GM20000 (cell line): Measurements from ENCODE around the gene PLB1.

Experiments
- DNase-seq: peaks from one replicate; pipeline ENCODE4 v3.0.0; 2012; ENCODE audit warnings: low spot score
- CTCF ChIP-seq: IDR thresholded peaks from 2 replicates; pipeline ENCODE4 v1.5.1; 2012; ENCODE audit warnings: mild to moderate bottlenecking, control low read depth; ENCODE audit errors: extremely low read depth, missing control alignments

The PLB1 gene

GRCh38 chr2:28497206-28497605, 1.3 kb downstream of the PLB1 start:
- no peak for TF ChIP-seq CTCF
- DNase-seq = no peak

- TF ChIP-seq CTCF = no peak
- no peak for DNase-seq
These were observed 3.4 kb downstream of the PLB1 start for GRCh38 chr2:28499282-28499681.

- no peak for TF ChIP-seq CTCF
- DNase-seq = no peak
These were observed 9.5 kb downstream of the PLB1 start for GRCh38 chr2:28505361-28505760.

GRCh38 chr2:28506112-28506910, 10.5 kb downstream of the PLB1 start:
- no peak for TF ChIP-seq CTCF
- no peak for DNase-seq

DNA sequence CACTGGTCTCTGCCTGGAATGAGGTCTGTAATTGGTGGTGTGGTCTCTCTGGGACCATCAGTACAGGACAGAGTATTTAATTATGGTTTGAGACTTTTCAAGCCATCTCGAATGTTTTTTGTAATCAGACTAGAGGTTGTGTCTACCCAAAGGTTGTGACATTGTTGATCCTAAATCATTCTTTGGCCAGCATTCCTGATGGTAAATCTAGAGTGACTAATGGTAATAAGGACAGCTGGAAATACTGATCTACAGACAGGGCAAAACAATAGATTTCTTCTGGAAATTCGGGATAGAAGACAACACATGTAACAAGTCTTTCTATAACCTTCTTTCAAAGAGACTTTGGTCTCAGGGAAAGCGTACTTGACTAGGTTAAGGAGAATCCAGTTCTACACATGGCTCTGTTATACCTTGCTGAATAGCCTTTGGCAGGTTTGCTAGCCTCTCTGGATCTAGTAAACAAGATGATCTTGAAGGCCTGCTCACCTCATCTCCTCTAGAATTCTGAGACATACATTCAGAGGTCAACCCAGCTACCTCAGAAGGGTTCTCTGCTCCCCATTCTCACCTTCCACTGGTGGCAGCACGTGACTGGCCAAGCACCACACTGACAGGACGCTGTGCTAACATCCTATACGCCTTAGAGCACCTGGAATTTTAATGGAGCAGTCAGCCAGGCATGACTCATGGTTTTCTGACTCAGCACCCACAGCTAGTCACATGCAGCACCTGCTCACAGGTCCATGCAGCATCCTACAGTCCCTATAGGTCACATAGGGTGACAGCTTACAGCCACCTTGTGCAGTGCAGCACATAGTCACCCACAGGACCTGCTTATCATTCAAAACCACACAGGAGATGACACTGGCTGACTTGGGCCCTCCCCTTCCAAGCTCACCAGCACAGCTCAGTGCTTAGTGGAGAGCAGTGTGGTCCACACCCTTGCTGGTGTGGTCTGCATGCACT, 12.2 kb downstream of the PLB1 start:
- no peak for TF ChIP-seq CTCF
- no peak for DNase-seq

GRCh38 chr2:28509361-28509760, 13.5 kb downstream of the PLB1 start:
- no peak for TF ChIP-seq CTCF
- no peak for DNase-seq

GRCh38 chr2:28510184-28510583, 14.3 kb downstream of the PLB1 start:
- DNase-seq = no peak
- TF ChIP-seq CTCF = no peak
